Inferior parietal cortex (tissue), 1 donor: Measurements from ENCODE around the gene GPC1.

Source experiments
- DNase-seq: peaks from one replicate; pipeline ENCODE4 v3.0.0-alpha.2; 2016; ENCODE audit errors: extremely low spot score

The GPC1 gene

DNA sequence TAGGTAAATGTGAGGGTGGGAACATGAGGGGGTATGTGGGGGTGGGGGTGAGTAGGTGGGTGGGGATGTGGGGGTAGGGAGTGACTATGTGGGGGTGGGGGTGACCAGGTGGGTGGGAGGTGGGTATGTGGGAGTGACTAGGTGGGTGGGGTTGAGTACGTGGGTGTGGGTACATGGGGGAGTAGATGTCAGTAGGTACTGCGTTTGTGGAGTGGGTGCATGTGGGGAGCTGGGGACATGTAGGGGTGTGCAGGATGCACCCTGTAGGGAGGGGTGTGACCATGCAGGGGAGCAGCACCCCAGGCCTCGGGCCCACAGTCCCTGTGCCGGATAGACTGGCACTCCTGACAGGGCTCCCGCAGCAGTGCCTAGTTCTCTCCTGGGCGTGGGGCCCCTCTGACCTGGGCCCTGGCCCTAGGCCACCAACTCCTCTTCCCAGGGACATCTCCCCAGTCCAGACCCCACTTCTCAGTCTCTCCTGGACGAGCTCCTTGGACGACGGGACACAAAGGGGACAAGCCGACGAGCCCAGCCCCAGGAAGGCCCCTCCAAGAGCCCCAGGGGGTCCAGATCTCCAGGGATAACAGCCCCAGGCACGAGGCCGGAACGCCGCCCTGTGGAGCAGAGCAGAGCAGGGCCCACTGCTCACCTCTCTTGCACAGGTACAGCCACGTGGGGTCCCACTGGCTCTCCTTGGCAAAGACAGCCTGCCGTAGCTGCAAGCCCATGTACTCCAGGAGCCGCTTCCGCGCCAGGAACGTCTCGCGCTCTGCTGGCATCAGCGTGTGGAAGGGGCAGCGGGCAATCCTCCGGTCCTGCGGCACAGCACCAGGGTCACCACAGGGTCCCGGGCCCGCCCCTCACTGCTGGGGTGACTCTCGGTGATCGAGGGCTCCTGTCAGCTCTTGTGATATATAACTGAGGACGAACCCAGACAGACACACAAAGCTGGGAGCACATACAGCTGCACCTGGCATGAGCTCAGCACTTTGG lies 64.1 kb downstream of the GPC1 start:
- no peak for DNase-seq

DNA sequence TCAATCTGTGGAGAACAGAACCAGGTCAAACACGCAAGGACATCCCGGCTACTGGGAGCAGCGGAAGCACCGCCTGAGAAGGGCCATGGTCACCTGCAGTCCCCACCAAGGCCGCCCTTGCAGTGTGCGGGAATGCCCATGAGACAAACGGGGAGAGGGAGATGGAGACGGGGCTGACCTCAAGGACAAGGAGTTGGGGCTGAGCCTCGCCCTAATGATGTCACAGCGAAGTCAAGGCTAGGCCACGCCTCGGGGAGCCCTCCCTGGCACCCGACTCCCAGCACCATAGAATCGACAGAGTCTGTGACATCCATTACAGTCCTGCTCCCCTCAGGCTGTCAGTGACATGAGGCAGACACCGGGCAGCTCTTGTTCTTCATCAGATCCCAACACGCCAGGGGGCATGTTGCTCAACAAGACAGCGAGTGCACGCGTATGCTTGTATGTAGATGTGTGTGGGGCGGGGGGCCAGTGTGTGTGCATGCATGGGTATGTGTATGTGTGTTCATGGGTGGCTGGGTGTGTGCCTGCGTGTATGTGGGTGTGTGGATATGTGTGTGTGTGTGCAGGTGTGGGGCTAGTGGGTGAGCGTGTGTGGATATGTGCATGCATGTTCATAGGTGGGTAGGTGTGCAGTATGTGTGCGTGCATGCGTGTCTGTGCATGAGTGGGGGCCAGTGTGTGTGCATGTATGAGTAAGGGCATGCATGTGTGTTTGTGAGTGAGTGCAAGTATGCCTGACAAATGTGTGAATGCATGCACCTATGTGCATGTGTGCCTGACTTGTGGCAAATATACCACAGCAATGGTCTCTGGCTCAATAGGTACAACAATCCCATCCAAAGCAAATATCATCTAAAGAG lies 65.3 kb downstream of the GPC1 start:
- DNase-seq, result no peak

DNA sequence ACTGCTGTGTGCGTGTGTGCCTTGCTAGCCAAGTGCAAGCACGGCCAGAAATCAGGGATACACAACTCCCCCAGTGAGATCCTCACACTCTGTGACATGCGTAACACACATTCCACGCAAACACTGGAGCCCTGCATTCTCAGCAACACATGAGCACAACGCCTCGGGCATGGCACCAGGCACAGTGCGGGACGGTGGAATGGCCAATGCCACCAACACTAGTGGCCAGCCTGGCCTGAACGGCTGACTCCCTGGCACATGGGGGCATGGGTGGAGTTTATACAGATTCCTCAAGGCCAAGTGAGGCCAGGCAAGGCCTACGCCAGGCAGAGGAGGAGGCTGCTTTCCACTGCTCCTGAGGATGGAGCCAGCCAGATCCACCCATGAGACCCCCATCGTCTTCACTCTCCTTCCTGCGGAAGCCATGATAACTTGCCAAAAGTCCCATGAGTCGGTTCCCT lies 66.1 kb downstream of the GPC1 start:
- no peak for DNase-seq

DNA sequence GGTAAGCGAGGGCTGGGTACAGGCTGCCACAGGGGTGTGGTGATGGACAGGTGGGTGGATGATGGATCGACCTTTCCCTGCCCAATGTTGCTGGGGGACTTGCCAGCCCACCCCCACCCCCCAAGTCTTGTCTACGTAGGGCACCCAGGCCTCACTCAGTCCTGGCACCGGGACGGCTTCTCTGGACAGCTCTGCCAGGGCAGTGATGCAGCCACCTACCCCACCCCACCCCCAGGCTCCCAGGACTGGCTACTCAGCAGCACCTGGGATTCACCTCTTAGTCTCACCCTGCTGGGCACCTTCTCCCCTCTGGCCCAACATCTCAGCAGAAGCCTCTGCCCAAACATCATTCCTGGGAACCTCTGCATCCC lies 66.6 kb downstream of the GPC1 start:
- no peak for DNase-seq

DNA sequence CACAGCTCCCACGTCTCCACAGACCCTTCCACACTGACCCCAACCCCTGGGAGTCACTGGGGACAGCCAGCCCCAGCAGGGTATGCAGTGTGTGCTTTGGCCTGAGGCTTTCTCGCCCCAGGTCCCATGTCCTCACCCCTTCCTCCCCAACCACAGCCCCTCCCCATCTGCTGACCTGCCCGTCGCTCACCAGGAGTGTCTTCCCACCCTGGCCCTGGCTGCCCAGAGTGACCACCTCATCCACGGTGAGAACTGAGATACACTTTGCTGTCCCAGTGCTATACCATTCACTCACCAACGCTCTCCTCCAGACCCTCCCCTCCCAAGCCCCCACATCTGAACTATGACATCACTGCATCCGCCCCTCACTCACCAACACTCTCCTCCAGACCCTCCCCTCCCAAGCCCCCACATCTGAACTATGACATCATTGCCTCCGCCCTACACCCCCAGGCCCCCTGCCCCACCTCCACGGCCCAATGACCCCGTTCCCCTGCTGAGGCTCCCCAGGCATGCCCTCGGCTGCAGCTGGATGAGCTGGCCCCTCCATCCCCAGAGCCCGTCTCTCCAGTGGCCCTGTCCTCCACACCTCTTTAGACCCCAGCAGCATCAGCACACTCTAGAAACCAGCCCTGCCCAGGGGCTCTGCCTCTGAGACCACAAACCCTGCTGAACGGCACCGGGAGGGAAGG lies 67.1 kb downstream of the GPC1 start:
- no peak for DNase-seq

DNA sequence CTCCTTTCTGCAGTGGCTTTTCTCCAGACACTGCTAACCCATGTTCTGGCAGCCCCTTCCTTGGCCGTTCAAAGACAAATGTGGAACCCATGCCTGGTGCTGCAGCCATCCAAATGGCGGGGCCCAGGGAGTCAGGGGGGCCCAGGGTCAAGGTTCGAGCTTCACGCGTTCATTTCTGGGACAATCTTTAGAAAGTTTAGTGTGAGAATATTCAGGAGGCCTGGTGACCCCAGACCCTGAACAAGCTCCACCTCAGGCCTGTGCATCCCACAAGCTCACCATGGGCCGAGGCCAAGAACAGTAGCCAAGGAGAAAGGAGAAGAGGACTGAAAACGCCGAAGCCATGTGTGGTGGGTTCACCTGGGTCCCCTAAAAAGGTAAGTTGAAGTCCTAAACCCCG lies 67.9 kb downstream of the GPC1 start:
- DNase-seq, result no peak

DNA sequence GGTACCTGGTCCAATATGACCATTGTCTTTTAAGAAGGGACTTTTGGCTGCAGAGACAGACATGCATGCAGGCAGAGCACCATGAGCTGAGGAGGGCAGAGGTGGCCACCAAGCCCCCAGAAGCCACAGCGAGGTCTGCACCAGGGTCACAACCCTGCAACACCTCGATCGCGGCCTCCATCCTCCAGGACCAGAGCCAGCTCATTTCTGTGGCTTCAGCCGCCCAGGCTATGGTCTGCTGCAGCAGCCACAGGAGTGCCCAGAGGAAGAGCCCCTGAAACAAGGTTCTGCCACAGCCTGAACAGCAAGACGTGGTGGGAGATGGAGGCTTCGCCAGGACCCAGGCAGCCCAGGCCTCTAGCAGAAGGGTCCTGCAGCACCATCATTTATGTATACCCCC lies 68.4 kb downstream of the GPC1 start:
- DNase-seq, result no peak

DNA sequence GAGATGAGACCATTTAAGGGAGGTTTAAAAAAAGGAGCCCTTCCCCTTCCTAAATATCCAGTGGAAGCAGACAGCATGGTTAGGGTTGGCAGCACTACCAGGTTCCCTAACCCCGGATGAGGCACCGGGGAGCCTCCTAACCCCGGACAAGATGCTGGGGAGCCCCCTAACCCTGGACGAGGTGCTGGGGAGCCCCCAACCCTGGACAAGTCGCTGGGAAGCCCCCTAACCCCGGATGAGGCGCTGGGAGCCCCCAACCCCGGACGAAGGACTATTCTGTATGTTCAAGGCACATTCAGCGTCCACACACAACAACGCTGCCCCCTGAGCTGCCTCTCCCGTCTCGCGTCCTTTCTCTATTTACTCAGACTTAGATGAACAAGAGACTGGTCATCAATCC lies 70.4 kb downstream of the GPC1 start:
- DNase-seq, result no peak

DNA sequence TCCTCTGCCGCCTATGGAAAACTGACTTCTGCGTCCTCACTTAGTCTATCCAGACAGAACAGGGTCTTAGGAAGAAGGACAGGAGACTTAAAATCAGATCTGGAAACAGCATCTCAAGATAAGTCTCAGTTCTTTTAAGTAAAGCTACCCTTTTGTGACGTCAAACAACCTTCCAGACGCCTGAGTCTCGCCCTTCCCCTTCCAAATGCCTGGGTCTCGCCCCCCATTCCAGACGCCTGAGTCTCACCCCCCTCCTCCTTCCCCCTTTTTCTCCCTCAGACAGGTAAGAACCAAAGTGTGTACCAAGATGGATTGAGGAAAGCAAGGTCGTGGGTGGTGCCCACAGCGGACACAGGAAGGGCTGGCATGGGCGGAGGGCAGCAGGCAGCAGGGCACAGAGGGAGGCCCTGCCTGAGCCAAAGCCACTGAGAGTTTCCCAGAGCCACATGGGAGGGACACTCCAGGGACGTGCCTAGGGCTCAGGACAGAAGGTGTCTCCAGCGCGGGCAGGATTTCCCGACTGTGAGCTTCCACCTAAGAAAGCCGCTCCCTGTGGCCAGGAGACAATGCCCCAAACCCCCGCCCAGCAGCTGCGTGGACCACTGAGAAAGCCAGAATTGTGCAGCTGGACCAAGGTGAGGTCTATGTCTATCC lies 71.1 kb downstream of the GPC1 start:
- no peak for DNase-seq

DNA sequence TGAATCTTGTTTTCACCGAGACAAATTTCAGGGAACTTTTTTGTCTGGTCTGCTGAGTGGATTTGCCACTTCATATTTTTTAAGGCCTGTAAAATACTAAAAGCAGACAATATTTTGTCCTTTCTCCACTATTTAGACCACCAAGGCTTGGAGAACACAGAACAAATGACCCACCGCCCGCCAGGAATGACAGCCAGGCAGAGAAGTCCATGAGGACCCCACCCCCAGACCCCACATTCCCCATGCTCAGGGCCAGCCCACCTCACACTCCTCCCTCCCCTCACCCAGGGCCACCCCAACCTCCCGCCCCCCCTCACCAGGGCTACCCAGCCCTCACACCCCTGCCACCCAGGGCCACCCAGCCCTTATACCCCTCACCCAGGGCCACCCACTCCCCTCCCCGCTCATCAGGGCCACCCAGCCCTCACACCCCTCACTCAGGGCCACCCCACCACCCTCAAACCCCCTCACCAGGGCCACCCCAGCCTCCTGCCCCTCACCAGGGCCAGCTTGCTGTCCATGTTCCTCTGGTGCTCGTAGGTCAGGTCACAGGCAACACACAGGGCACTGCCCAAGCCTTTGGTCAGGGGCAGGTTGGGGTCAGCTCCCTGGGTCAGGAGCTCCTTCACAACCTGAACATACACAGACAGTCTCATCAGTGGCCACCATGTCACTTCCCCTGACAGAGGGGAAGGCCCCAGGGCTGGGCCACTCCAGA lies 71.8 kb downstream of the GPC1 start:
- no peak for DNase-seq

DNA sequence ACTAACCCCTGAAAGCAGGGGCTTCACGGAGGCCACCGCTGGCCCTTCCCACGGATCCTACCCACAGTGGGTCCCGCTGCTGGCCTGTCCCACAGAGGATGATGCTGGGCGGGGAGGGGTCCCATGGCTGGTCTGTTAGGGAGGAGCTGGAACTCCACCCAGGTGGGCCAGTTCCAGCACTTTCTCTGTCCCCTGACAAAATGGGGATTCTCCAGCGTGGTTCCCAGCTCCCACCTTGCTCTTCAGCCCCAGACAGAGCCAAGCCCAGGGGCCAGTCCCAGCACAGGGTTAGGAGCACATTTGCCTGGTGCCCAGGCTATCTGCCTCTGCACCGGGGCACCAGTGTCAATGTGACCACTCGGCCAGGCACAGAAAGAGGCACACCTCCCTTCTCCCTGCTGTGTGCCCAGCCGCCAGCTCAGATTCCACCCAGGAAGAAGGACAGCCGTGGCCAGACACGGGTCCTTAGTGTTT lies 72.4 kb downstream of the GPC1 start:
- no peak for DNase-seq

DNA sequence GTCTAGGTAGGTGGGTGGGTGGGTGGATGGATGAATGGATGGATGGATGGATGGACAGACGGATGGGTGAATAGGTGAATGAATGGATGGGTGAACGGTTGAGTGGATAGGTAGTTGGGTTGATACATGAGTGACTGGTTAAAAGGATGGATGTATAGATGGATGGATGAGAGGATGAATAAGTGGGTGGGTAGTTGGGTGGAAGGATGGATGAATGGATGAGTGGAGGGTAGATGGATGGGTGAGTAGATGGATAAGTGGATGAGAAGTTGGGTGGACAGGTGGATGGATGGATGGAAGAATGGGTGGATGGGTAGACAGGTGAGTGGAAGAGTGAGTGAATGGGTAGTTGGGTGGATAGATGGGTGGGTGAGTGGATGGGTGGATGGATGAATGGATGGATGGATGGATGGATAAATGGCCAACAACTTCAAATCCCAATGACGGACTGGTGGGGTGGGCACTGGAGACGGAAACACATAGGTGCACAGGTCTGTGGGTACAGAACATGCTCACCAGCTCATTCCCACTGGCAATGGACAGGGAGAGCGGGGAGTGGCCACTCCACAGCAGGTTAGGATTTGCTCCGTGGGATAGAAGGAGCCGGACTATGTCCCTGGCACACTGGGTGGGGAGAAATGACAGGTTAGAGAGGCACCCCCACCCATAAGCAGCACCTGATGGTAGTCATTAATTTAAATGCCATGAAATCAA lies 73.5 kb downstream of the GPC1 start:
- DNase-seq, result no peak

DNA sequence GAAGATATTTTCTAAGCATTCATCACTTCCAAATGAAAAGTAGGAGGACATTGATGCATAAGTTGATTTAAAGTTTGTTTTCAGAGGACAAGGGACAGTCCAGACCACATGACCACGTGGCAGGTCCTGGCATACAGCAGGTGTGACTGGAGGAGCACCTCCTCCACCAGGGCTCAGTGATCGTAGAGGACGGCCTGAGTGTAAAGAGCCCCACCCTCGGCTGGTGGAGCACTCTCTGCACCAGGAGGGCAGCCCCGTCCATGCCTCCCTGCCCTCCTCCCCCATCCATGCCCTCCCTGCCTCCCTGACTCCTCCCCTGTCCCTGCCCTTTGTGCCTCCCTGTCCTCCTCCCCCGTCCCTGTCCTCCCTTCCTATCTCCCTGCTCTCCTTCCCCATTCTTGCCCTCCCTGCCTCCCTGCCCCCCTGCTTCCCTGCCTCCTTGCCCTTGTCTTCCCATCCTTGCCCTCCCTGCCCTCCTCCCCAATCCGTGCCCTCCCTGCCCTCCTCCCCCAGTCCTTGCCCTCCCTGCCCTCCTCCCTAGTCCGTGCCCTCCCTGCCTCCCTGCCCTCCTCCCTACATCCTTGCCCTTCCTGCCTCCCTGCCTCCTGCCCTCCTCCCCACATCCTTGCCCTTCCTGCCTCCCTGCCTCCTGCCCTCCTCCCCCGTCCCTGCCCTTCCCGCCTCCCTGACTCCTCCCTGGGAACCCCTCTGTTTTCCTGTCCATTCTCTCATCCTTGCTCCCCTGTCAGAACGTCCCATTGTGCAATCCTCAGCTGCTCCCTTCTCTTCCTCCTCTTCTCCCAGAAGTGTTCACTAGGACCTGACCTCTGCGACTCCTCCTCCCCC lies 74.4 kb downstream of the GPC1 start:
- DNase-seq, result no peak

DNA sequence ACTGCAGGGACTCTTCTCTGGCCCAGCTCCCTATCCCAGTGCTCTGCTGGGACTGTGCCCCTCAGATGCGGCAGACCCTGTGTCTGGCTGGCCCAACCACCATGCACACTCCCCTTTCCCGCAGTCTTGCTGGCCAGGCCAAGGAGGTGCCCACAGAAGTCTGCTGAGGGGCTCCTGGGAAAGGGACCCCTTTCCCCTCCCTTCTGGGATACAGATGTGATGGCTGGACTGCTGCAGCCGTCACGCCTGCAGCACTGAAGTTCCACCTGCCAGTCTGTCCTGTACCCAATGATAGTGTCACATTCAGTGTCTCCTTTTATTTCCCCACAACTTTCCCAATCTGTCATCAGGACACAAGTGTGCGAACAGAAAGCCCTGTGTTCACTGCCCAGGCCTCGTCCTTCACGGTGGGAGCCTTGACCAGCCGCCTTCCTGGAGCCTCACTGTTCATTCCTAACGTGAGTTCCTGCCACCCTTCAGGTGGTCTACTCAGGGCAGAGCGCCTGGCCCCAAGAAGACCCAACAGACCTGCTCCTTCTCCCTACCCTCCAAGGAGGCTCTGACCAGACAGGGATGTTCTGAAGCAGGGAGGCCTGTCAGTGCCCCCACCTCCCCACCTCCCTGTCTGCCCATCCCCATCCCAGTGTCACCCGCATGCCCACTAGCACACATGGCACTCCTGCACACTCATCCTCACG lies 75.2 kb downstream of the GPC1 start:
- no peak for DNase-seq

DNA sequence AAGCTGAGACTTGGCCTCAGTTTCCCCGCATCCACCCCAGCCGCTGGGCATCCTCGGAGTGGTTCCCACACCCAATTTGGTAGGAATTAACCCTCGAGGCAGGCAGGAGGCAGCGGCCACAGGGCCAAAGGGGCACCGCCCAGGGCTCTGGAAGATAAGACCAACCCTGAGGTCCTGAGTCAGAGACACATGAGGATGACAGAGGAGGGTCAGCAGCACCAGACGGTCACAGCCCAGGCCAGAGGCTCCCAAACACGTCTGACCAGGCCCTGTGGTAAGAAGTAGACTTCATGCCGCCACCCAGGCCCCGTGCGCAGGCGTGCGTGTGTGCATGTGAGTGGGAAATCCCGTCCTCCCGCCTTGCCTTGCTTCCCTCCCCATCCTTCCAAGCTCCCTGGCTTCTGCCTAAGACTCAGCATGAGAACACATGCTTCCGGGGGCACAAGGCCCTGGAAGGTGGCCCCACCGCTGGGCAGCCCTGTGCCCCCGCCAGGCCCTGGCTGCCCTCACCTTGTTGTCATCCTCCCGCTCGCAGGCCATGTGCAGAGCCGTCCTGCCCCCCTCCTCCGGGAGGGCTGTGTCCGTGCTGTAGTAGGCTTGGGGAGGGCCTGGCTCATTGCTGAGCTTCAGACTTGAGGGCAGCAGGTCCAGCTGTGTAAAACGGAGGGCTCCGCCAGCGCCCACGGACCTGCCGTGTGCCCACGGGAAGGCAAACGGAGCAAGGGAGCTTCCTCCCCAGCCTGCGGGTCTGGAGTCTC lies 76.1 kb downstream of the GPC1 start:
- DNase-seq, result no peak

DNA sequence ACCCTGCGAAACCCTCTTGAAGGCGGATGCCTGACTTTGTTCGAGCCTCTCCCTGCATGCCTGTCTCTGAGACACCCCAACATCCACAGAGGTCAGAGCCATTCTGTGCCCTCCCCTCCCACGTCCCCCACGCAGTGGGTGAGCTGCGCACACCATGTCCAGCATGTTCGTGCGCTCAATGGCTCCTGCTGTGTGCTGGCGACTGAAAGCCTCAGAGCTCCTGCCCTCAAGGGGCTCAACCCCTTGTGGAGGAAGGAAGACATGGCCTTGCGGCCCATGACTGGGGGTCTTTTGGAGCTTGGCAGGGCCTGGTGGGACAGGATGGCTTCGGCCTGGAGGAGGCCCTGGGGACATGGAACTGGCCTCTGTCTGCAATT lies 76.6 kb downstream of the GPC1 start:
- no peak for DNase-seq

DNA sequence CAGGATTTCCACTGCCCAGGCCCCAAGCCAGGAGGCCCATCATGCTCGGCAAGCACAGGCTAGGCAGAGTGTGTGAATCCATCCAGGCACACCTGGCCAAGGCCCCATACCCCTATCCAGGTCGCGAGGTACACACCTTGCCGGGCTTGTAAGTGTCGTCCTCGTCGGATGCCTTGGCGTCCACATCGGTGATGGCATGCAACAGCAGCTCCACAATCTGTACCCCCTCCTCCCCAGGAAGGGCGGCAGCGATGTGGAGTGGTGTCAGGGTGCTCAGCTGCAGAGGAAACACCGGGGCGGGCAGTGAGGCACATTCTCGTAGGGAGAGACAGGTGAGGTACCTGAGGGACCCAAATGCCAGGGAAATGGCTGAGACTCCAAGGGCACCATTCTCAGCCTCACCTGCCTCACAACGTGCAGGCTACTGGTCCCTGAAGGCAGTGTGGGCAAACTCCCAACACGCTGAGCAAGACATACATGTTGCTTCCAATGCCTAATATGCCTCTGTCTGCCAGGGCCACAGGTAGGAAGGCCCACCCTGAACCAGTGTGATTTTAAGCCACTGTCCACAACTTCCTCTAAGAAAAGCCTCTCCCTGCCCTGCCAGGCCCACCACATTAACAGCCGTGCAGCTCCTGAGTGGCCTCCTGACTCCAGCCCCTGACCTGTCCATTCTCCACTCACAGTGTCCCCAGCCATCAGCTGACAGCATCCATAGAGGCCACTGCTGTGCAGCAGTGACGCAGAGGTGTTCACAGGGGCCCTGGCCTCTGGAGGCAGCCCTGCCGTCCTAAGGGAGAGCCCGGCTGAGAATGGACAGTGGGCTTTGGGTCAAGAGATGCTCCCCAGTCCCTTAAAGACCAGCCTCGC lies 77.4 kb downstream of the GPC1 start:
- no peak for DNase-seq
